HG02642 (cell line): ENCODE results near the gene SFMBT1.
"Not testable (repeated sequence)": the region's sequence is repeated elsewhere in the genome, so short reads cannot be mapped to it uniquely, and the experiment has no call there.

Experiments
- ATAC-seq: cut with Tn5 transposase; IDR thresholded peaks from one replicate; pipeline ENCODE4 v1.9.1; 2021; ENCODE audit warnings: mild to moderate bottlenecking; ENCODE audit not compliant: unreplicated experiment, poor library complexity

The SFMBT1 gene

DNA sequence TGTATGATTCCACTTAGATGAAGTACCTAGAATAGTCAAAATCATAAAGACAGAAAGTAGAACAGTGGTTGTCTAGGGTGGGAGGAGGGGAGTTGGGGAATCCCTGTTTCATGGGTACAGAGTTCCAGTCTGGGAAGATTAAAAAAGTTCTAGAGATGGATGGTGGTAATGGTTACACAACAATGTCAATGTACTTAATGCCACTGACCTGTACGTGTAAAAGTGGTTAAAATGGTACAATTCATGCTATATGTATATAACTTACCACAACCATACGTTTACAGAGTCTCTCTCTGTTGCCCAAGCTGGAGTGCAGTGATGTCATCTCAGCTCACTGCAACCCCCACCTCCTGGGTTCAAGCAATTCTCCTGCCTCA, 6.5 kb downstream of the SFMBT1 start:
- no peak for ATAC-seq

DNA sequence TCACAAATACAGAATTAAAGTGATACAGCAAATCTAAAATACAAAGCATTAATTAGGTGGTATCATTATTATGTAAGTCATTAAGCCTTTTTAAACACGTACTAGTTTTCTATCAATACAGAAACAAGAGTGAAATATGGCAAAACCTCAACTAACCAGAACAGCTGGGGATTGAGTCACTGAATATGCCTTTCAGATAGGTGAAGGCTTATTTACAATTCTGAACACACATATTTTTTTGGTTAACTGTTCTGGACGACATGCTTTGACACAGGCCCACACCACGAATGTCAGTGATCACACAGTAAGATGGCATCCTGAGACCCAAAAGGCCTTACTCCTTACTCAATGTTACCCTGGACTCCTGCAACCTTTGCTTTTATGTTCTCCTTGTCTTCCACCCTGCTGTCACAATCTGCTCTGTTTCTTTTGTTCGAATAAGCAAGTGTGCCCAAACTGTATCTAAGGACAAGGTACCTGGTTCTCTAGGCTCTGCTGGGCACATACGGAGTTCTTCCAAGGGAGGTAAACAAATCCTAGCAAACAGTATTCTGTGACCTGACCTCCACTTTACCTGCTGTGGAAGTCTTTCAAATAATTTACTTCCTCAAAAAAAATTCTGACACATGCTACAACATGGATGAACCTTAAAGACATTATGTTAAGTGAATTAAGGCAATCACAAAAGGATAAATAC, 7.0 kb downstream of the SFMBT1 start:
- ATAC-seq = no peak

DNA sequence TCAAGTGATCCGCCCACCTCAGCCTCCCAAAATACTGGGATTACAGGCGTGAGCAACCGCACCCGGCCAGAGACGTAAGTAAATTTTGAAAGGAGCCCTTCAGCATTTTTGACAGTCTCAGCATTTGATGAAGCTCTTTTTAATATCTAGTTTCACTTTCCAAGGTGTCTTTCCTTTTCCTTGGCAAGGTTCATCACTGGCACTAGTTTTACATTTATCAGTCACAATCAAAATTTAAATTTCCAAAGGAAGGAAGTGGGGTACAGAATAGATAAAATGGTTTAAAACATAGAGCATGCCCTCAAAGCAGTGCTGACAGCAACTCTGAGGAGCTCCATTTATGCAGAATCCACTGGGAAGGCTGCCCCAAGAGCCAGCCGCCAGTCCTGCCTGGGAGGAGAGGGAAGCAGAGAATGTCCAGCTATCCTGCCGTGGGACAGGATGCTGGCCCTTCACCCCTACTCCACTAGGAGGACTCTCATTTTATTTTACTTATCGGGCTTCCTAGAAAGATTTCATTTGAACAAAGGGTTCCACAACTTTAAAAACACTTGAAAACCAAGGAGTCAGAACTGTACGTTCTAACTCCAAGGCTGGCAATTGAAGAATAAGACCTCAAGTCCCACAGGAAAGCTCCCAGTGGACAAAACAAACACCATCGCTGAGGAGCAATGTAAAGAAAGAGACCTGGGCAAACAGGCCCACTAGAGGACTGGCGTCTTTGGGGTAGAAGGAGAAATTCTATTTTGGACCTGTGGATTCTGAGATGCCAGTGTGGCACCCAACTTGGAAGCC, 9.9 kb downstream of the SFMBT1 start:
- ATAC-seq = no peak

DNA sequence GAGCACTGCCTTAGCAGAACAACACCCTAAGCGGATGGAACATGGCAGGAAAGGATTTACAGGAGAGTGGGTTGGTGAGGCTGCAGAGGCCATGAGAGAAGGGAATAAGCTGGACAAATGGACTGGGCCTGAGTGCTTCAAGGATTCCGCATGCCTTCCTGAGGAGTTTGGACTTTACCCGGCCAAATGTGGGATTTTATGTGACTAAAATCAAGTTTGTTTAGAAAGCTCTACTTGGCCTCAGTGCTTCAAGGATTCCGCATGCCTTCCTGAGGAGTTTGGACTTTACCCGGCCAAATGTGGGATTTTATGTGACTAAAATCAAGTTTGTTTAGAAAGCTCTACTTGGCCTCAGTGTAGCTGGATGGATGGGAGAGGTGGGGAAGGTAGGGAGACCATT, 10.9 kb downstream of the SFMBT1 start:
- not testable (repeated sequence) for ATAC-seq

DNA sequence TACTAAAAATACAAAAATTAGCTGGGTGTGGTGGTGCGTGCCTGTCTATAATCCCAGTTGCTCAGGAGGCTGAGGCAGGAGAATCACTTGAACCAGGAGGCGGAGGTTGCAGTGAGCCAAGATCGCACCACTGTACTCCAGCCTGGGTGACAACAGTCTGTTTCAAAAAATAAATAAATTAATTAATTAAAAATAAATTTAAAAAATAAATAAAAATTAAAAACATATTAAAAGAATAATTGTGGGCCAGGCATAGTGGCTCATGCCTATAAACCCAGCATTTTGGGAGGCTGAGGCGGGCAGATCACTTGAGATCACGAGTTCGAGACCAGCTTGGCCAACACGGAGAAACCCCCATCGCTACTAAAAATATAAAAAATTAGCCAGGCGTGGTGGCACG, 11.5 kb downstream of the SFMBT1 start:
- ATAC-seq = not testable (repeated sequence)

DNA sequence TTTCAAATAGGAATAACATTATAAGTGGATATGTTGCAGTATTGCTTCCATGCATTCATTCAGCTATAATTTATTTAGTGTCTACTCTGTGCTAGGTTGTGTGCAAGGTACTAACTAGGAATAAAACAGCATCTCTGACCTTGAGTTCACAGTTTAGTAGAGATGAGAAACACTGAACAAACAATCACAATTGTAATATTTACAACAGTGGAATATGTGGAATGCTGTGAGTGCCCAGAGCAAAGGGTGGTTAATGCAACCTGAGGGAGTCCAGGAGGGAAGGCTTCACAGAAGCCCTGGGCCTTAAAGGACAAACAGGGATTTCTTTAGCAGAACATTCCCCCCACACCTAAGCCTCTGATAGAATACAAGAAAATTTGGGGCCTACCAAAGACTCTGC, 13.3 kb downstream of the SFMBT1 start:
- ATAC-seq = no peak

DNA sequence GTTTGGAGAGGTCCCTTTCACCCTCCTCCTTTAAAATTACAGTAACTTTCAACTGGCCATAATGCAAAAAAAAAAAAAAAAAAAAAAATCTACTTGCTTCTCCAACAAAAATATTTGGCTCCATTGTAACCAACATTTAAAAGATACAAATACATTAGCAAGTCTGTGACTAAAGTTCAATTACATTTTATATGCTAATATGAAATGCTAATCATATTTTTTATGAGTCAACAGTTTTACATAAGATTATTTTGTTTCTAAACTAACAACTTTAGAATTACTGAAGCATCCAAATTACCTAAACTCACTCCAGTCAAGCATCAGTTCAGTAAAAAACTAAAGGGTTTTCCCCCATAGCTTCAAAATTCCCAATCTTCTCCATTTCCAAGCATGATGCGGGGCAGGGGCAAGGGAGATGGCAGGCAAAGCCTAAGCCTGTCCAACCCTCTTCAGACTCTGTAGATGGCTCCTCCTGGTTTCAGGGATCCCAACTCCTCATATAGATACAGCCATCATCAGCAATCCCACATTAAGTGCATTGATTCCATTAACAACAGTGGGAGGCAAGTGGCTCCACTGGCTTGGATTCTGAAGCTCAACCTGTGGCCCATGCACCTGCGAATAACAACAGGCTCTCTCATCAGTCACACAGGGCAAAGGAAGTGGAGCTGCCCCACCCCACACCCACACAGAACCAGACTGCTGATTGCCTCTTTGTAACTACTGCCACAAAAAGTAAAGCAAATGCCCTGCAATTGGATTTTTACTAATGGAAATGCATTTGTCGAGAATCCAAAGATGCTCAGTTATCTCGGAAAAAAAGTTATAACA, 15.0 kb downstream of the SFMBT1 start:
- ATAC-seq = no peak

DNA sequence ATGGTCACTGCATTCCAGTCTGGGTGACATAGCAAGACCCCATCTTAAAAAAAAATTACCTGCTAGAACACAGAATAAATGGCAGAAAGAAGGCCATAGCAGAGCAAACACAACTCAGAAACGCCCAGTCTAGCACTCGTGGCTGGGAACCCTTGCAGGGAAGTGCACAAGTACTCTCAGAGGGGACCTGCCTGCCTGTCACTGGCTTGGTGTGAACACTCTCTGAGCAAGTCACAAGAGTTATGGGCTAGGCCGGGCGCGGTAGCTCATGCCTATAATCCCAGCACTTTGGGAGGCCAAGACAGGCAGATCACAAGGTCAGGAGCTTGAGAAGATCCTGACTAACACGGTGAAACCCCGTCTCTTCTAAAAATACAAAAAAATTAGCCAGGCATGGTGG, 17.2 kb downstream of the SFMBT1 start:
- ATAC-seq = no peak

DNA sequence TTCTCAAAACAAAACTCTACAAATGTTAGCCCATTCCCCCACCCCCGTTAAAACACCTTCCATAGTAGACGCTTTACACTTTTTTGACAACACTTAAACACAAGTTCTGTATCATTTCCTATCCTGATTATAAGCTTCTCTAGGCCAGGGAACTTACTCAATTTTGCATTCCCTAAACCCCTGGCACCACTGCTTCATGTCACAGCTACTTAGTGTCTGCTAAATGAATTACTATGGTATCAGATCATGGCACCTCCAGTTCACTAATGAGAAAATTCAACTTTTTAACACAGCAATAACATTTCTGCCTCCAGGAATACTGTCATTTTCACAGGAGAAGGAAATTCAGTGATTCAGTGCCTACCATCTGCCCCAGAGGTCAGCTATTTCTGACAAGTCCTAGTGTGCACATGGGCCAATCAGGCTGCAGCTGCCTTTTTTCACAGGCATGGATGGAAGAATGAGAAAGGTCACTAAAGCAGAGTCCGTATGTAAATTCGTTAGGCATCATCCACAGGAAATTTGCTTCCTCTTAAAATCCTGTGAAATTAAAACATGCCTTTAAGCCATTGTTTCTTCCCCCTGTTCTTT, 18.5 kb downstream of the SFMBT1 start:
- ATAC-seq = no peak

DNA sequence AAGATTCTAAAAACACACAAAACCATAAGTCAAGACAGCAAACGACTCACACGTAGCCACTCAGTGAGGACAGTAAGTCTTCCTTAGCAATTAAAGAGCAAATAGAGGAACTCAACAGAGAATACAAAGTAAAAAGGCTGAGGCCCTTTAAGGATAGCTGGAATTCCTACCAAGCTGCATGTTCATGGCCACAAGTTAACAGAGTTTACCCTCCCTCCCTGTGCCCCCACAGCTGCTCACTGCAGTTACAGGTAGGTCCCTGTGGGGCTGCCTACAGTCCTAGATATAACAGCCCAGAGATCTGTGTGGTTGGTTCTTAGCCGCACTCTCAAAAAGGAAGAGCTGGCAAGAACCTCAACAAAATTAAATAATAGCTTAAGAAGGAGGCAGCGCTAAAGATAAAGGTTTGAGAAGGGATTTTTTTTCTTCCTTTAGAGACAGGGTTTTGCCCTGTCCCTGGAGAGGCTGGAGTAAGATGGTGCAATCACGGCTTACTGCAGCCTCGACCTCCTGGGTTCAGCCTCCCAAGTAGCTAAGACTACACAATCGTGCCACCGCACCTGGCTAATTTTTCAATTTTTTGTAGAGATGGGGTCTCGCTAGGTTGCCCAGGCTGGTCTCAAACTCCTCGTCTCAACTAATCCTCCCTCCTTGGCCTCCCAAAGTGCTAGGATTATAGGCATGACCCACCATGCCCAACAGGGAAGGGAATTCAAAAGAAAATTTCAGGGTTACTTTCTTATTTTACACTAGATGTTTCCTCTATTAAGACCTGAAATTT, 19.3 kb downstream of the SFMBT1 start:
- ATAC-seq = no peak

DNA sequence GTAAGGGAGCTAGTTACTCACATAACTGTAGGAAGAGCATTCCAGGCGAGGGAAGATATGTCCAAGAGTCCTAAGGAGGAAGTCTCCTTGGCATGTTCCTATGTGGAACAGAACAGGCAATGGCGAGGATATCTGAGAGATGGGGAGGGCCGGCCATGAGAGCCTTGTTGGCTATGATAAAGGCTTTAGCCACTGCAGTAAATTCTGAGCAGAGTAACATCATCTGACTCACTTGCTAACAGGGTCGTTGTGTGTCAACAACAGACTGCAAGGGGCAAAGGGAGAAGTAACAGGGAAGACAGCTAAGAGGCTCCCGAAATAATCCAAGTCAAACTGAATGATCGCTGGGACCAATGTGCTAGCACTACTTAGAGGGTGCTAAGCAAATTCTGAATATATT, 21.6 kb downstream of the SFMBT1 start:
- ATAC-seq = no peak

DNA sequence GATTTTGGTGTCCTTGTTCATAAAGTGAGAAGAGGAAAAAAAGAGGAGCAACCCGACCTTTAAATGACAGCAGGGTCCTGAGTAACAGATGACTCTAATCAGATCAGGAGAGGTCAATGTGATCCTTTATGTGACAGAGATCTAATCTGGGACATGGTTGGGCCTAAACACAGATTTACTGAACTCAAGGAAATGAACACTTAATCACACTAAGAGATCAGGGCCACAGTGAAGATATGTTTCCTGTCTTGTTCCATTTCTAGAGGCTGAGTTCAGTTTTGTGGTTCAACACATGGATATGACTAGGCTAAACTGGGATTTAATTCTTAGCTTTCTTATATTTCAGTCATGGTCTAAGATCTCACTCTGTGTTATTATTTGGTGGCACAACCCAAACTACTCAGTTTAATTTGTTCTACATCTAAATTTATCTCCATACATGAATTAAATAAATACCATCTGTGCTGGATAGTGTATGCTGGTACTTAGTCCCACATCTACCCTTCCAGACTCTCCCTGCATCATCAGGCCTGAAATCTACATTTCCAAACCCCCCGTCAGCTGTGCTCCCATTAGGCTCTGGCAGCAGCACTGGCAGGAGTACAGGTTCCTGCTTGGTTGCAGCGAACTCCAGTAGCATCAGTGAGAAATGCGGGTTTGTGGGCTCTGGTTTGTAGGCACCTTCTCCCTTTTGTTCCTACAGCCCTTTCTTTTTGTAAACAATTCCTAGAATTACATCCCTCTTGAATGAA, 22.6 kb downstream of the SFMBT1 start:
- ATAC-seq = no peak

DNA sequence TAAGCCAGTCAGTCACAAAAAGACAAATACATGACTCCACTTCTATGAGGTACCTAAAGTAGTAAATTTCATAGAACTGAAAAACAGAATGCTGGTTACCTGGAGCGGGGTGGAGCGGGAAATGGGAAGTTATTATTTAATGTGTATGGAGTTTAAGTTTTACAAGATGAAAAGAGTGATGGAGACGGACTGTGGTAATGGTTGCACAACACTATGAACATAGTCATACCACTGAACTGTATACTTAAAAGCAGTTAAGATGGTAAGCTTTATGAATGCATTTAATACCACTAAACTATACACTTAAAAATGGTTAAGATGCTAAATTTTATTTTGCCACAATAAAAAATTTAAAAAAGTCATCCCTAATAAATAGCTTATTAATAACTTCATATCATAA, 23.2 kb downstream of the SFMBT1 start:
- no peak for ATAC-seq

DNA sequence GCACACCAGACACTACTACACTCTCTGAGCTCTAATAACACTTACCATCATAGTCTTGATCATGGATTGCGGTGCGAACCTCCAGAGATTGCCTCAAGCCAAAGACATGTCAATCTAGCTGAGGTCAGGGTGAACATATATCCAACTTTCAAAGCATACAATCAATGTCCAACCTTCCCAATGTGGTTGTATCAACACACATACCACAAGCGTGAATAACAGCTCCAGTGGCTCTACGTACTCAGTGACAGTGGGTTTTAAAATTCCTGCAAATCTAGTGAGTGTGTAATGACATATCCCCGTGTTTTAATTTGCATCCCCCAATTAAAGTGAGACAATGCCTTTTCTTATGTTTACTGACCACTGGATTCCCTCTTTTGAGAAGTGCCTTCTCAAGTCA, 29.6 kb downstream of the SFMBT1 start:
- ATAC-seq = no peak

DNA sequence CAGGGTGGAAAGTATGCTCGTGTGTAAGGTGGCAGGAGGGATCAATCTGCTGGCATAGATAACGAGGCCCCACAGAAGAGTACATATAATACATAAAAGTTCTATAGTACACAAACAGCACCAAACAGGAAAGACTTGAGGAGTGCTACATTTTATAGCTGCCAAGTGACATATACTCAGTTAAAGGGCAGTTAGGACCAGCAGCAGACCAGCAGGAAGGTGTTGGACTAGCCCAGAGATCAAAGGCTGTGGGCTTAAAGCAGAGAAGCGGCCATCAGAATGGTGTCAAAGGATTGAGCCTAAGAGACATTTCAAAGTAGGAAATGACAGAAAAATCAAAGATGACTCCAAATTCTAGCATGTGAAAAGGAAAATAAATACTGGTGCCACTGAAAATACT, 34.5 kb downstream of the SFMBT1 start:
- no peak for ATAC-seq

DNA sequence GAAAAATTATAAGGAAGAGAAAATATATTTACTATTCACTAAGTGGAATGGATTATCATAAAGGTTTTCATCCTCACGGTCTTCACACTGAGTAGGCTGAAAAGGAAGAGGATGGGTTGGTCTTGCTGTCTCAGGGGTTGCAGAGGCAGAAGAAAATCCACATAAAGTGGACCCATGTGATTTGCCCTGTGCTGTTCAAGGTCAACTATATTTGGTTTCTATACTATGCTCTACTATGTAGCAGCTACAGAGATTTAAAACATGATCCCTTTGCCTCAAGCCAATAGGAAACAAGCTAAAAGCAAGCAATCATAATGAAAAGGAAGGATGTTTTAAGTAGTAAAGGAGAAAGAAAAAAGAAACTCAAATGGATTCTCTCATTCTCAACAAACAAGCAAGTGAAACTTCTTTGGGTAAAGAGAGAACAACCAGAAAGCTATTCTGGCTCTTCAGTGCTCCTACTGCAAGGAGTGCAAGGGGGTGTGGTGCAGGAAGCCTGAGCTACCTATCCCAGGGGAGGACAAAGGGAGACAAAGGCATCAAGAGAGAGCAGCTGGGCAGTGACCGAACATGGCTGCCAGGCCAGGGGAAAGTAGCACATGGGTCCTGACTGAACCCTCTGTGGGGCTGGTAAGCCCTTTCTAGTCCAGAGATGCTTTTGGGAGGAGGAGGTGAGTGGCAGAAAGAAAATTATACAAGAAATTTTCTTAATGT, 35.9 kb downstream of the SFMBT1 start:
- ATAC-seq = no peak

DNA sequence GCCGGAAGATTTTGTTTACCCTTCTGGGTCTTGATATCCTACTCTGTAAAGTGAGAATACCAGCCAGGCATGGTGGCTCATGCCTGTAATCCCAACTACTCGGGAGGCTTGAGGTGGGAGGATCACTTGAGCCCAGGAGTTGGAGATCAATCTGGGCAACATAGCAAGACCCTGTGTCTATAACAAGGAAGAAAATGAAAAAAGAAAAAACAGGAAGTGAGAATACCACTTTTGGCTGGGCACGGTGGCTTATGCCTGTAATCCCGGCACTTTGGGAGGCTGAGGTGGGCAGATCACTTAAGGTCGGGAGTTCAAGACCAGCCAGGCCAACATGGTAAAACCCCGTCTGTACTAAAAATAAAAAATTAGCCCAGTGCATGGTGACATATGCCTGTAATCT, 36.9 kb downstream of the SFMBT1 start:
- no peak for ATAC-seq

DNA sequence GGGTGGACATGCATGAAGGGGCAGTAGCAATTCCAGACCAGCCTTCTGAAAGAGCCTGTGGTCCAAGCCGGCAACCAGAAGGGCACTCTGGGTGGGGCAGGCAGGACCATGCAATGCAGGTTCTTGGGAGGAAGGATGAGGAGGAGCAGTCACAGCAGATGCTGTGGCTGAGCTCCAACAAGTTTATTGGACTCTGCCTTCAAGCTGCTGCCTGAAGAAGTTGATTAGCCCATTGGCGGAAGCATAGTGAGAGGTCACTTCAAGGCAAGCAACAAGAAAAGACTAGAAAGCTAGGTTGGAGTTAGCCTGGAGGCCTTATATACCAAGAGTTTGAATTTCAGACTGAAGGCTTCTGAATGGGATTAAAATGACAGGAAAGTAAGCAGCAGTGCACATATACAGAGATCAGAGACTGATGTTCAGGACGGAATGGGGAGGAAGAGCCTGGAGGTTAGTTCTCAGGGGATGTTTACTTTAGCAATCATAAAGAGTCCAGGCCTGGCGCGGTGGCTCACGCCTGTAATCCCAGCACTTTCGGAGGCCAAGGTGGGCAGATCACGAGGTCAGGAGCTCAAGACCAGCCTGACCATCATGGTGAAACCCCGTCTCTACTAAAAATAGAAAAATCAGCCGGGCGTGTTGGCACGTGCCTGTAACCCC, 39.9 kb downstream of the SFMBT1 start:
- no peak for ATAC-seq
